K562 (cell line): ENCODE measurements around the gene CKLF. TPM values are rescaled to one million over a fixed set of nuclear protein-coding genes. Genes with fewer than 3 reads are reported as not detected.

ENCODE experiments used
- CBX2 ChIP-seq: fragments of 200-600 bp; sonication (generic); IDR thresholded peaks from one replicate; pipeline ENCODE4 v1.6.1; 2012; ENCODE audit warnings: mild to moderate bottlenecking, low read length, inconsistent platforms; ENCODE audit not compliant: insufficient read depth, poor library complexity, severe bottlenecking
- OTX1 ChIP-seq: fragments of 450-650 bp; formaldehyde crosslinking; IDR thresholded peaks from 2 replicates; pipeline ENCODE4 v1.4.0; 2022; ENCODE audit warnings: mild to moderate bottlenecking
- ZBTB40 ChIP-seq, 2 experiments: fragments of 450-650 bp in 1 of 2; sonication (generic) in 1 of 2; formaldehyde crosslinking in 1 of 2; IDR thresholded peaks; 2 replicates each; pipeline versions ENCODE4 v1.7.1 to v1.9.0; 2016 to 2022; ENCODE audit warnings: inconsistent platforms in 1 of 2, mild to moderate bottlenecking in 1 of 2, missing genetic modification reagents in 1 of 2
- polyA plus RNA-seq, 8 experiments: library from polyadenylated mRNA; depleted of rRNA in 4 of 8; stranded (reverse) in 5 of 8; unstranded in 3 of 8; fragments of >200 nt; fragmentation: Nextera tagmentation in 2 of 8; fragmentation: Illumina TruSeq in 1 of 8; extraction: Ambion mirVana in 2 of 8; extraction: Trizol in 1 of 8; gene quantifications; 2 replicates each; pipeline versions ENCODE4 v1.2.1 to v1.2.3, GENCODE V29; 2011 to 2014; ENCODE audit warnings: inconsistent platforms in 1 of 8, missing spikeins in 1 of 8
- total RNA-seq, 7 experiments: library from RNA; depleted of rRNA in 6 of 7; stranded (reverse); fragments of >200 nt in 6 of 7; fragmentation: Illumina TruSeq in 2 of 7; extraction: Trizol in 2 of 7; gene quantifications; 2 replicates each; pipeline versions ENCODE4 v1.2.1 to v1.2.3, GENCODE V29; 2011 to 2021; ENCODE audit warnings: low replicate concordance in 1 of 7
- TF ChIP-seq, protein P1 (sequence below): fragments of 450-650 bp; IDR thresholded peaks from 2 replicates; pipeline ENCODE4 v1.6.1; 2016; ENCODE audit warnings: mild to moderate bottlenecking, moderate library complexity

Gene CKLF
- total and polyA plus RNA-seq, 9 of the 15 experiments (the other 6 are each of a cell fraction or from before 2014, with no cell fraction given): 84.8 to 322 (median 118) TPM

DNA sequence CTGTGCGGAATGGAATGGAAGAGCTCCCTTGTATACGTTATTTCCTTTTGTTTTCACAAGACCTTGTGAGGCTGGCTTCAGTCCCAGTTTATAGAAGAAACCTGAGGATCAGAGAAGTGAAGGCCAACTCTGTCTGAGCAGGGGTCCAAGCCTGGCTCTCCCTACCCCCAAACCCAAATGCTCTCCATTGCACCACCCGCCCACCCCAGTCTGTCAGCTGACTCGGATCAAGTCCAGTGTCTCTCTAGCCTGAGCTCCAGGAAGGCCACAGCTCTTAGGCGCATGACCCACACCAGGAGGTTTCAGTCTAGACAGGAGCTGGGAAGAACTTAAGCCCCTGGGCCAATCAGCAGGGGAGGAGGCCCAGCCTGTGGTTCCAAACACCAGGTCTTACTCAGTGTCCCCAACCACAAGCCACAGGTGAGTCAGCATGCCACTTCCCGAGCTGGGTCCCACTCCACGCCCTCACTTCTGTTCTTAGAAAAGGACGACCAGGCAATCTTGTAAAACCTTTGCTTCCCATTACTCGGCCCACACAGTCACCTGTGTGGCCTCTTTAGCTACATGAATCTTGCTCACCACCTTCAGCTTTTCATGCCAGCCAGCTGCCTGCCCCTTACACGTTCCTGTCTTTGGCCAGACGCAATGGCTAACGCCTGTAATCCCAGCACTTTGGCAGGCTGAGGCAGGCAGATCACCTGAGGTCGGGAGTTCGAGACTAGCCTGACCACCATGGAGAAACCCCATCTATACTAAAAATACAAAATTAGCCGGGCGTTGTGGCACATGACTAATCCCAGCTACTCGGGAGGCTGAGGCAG lies 30.2 kb upstream of the CKLF start (continued):
- TF ChIP-seq, protein P1, sequence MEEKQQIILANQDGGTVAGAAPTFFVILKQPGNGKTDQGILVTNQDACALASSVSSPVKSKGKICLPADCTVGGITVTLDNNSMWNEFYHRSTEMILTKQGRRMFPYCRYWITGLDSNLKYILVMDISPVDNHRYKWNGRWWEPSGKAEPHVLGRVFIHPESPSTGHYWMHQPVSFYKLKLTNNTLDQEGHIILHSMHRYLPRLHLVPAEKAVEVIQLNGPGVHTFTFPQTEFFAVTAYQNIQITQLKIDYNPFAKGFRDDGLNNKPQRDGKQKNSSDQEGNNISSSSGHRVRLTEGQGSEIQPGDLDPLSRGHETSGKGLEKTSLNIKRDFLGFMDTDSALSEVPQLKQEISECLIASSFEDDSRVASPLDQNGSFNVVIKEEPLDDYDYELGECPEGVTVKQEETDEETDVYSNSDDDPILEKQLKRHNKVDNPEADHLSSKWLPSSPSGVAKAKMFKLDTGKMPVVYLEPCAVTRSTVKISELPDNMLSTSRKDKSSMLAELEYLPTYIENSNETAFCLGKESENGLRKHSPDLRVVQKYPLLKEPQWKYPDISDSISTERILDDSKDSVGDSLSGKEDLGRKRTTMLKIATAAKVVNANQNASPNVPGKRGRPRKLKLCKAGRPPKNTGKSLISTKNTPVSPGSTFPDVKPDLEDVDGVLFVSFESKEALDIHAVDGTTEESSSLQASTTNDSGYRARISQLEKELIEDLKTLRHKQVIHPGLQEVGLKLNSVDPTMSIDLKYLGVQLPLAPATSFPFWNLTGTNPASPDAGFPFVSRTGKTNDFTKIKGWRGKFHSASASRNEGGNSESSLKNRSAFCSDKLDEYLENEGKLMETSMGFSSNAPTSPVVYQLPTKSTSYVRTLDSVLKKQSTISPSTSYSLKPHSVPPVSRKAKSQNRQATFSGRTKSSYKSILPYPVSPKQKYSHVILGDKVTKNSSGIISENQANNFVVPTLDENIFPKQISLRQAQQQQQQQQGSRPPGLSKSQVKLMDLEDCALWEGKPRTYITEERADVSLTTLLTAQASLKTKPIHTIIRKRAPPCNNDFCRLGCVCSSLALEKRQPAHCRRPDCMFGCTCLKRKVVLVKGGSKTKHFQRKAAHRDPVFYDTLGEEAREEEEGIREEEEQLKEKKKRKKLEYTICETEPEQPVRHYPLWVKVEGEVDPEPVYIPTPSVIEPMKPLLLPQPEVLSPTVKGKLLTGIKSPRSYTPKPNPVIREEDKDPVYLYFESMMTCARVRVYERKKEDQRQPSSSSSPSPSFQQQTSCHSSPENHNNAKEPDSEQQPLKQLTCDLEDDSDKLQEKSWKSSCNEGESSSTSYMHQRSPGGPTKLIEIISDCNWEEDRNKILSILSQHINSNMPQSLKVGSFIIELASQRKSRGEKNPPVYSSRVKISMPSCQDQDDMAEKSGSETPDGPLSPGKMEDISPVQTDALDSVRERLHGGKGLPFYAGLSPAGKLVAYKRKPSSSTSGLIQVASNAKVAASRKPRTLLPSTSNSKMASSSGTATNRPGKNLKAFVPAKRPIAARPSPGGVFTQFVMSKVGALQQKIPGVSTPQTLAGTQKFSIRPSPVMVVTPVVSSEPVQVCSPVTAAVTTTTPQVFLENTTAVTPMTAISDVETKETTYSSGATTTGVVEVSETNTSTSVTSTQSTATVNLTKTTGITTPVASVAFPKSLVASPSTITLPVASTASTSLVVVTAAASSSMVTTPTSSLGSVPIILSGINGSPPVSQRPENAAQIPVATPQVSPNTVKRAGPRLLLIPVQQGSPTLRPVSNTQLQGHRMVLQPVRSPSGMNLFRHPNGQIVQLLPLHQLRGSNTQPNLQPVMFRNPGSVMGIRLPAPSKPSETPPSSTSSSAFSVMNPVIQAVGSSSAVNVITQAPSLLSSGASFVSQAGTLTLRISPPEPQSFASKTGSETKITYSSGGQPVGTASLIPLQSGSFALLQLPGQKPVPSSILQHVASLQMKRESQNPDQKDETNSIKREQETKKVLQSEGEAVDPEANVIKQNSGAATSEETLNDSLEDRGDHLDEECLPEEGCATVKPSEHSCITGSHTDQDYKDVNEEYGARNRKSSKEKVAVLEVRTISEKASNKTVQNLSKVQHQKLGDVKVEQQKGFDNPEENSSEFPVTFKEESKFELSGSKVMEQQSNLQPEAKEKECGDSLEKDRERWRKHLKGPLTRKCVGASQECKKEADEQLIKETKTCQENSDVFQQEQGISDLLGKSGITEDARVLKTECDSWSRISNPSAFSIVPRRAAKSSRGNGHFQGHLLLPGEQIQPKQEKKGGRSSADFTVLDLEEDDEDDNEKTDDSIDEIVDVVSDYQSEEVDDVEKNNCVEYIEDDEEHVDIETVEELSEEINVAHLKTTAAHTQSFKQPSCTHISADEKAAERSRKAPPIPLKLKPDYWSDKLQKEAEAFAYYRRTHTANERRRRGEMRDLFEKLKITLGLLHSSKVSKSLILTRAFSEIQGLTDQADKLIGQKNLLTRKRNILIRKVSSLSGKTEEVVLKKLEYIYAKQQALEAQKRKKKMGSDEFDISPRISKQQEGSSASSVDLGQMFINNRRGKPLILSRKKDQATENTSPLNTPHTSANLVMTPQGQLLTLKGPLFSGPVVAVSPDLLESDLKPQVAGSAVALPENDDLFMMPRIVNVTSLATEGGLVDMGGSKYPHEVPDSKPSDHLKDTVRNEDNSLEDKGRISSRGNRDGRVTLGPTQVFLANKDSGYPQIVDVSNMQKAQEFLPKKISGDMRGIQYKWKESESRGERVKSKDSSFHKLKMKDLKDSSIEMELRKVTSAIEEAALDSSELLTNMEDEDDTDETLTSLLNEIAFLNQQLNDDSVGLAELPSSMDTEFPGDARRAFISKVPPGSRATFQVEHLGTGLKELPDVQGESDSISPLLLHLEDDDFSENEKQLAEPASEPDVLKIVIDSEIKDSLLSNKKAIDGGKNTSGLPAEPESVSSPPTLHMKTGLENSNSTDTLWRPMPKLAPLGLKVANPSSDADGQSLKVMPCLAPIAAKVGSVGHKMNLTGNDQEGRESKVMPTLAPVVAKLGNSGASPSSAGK: no peak
- TF ChIP-seq CBX2: no peak
- TF ChIP-seq OTX1: no peak
- no peak for TF ChIP-seq ZBTB40 (IDR thresholded peaks at IDR 0.05)
- no peak for TF ChIP-seq ZBTB40 (CRISPR knock-in tag; IDR thresholded peaks at IDR 0.05)
